ENCODE data around the gene TRPM6. TPM values are rescaled to one million over a fixed set of nuclear protein-coding genes. Genes with fewer than 3 reads are reported as not detected.

Gene TRPM6
- total RNA-seq, 4 donors from 2014 or later = 0.15 to 1.2 (median 0.66) TPM

GRCh38 chr9:74876382-74876949 lies 11.3 kb downstream of the TRPM6 start:
- DNase-seq (ENCODE audit: low spot score in 2 of 2) = no peak
- intact Hi-C loops (cut with DNase I; ENCODE audit: low total_unique reads) = no loop called here
- 63 to 67% methylated on average over 3 of the region's 3 CpGs for WGBS, 2 donors
- no peak for TF ChIP-seq CTCF (IDR thresholded peaks at IDR 0.05)
- no peak for TF ChIP-seq POLR2A (IDR thresholded peaks at IDR 0.05)
- no peak overlapping the region for H3K4me3 ChIP-seq (ENCODE audit: low read depth, poor library complexity, severe bottlenecking)

GRCh38 chr9:74875656-74876055 lies 12.1 kb downstream of the TRPM6 start:
- WGBS, 2 donors = 68 to 80% methylated on average over 1 of the region's 1 CpG
- intact Hi-C loops (cut with DNase I; ENCODE audit: low total_unique reads) = no loop called here
- H3K4me3 ChIP-seq (ENCODE audit: low read depth, poor library complexity, severe bottlenecking) = no peak overlapping the region
- TF ChIP-seq CTCF (IDR thresholded peaks at IDR 0.05) (no peak), POLR2A (IDR thresholded peaks at IDR 0.05) (no peak)
- DNase-seq (ENCODE audit: low spot score in 2 of 2) = no peak

DNA sequence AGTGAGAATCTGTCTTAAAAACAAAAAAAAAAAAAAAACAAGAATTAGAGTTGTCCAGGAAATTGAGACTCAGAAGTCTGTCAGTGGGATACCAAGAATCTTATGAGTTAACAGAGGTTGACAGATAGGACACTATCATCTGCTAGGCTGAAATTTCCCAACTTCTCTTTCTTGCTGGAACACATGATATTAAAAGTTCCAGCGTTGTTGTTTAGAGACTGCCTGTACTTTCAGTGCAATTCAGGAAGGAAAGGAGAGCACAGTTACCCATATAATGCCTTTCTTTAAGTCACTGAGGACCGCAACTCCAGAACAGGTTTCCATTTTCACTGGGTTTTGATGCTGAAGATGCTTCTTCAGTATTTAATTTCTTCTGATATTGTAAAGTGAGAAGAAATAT lies 13.5 kb downstream of the TRPM6 start:
- no peak for DNase-seq (ENCODE audit: low spot score in 2 of 2)
- TF ChIP-seq CTCF (IDR thresholded peaks at IDR 0.05) (no peak), POLR2A (IDR thresholded peaks at IDR 0.05) (no peak)
- 66% methylated on average over 2 of the region's 2 CpGs for WGBS, 2 donors
- intact Hi-C loops (cut with DNase I; ENCODE audit: low total_unique reads) = no loop called here
- no peak overlapping the region for H3K4me3 ChIP-seq (ENCODE audit: low read depth, poor library complexity, severe bottlenecking)

DNA sequence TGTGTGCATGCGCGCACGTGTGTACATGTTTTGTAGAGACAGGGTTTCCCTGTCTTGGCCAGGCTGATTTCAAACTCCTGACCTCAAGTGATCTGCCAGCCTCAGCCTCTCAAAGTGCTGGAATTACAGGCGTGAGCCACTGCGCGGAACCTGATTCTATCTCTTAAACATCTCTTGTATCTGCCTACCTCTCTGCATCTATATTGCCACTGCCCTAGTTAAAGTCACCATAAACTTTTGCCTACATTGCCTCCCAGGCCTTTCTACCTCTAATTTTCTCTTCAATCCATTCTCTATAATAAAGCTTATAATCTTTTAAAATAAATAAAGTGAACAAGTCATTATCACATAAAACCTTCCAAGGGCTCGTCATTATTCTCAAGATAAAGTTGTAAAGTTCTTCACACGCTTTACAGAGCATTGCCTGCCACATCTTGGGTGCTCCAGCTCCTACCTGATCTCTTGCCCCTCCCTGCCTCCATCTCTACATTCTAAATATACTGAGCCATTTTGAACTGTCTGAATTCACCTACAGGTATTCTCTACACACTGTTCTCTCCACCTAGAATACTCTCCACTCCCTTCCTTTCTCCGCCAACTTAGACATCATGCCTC lies 15.0 kb downstream of the TRPM6 start:
- TF ChIP-seq POLR2A (IDR thresholded peaks at IDR 0.05) = no peak
- no peak for TF ChIP-seq CTCF (IDR thresholded peaks at IDR 0.05)
- H3K4me3 ChIP-seq (ENCODE audit: low read depth, poor library complexity, severe bottlenecking) = no peak overlapping the region
- no peak for DNase-seq (ENCODE audit: low spot score in 2 of 2)
- WGBS, 2 donors = 80 to 90% methylated on average over 9 of the region's 9 CpGs
- intact Hi-C loops (cut with DNase I; ENCODE audit: low total_unique reads) = no loop called here

DNA sequence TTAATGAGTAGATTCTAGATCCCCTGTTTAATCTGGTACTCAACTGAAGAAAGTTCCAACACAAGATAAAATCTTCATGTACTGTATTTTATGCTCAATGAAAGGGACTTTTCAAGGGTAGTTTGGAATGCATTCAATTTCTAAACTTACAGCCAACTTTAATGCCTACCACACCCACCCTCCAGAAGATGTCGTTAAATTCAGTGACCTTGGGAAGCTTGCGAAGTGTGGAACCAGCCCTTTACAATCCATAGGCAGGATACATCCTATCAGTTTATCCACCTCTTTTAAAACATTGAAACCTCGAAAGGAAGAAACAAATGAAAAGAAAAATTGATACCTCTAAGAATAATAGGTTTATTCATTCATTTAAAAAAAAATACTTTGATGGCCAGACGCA lies 20.2 kb downstream of the TRPM6 start:
- intact Hi-C loops (cut with DNase I; ENCODE audit: low total_unique reads) = no loop called here
- no peak overlapping the region for H3K4me3 ChIP-seq (ENCODE audit: low read depth, poor library complexity, severe bottlenecking)
- TF ChIP-seq POLR2A (IDR thresholded peaks at IDR 0.05) = no peak
- 78 to 79% methylated on average over 4 of the region's 4 CpGs for WGBS, 2 donors
- DNase-seq (ENCODE audit: low spot score in 2 of 2) = no peak

GRCh38 chr9:74865177-74865576 lies 22.5 kb downstream of the TRPM6 start:
- intact Hi-C loops (cut with DNase I; ENCODE audit: low total_unique reads) = no loop called here
- no peak for DNase-seq (ENCODE audit: low spot score in 2 of 2)
- H3K4me3 ChIP-seq (ENCODE audit: low read depth, poor library complexity, severe bottlenecking) = no peak overlapping the region
- 67% methylated on average over 3 of the region's 3 CpGs for WGBS, 2 donors
- TF ChIP-seq CTCF (IDR thresholded peaks at IDR 0.05) = no peak
